ENCODE measurements around the gene OLIG1. TPM values are rescaled to one million over a fixed set of nuclear protein-coding genes. Genes with fewer than 3 reads are reported as not detected.

The OLIG1 gene
- total and polyA plus RNA-seq, 7 experiments from 2014 or later, result 0.34 to 9.3 TPM; not detected in 5

DNA sequence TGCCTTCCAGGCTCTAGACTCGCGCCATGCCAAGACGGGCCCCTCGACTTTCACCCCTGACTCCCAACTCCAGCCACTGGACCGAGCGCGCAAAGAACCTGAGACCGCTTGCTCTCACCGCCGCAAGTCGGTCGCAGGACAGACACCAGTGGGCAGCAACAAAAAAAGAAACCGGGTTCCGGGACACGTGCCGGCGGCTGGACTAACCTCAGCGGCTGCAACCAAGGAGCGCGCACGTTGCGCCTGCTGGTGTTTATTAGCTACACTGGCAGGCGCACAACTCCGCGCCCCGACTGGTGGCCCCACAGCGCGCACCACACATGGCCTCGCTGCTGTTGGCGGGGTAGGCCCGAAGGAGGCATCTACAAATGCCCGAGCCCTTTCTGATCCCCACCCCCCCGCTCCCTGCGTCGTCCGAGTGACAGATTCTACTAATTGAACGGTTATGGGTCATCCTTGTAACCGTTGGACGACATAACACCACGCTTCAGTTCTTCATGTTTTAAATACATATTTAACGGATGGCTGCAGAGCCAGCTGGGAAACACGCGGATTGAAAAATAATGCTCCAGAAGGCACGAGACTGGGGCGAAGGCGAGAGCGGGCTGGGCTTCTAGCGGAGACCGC, 46.3 kb upstream of the OLIG1 start:
- Mint-ChIP-seq H3K27me3 (peaks cover 63 to 82% (median 76%) of the 10 kb centered on the region in 5 donors), H3K4me3 (peak overlapping the region; percentile 42 to 83 (median 62)), H3K36me3 (peaks cover 0 to 7% (median 0%) of the 10 kb centered on the region in 5 donors), H3K27ac (peak overlapping the region in 2 of 9 donors; percentile 12 to 84), H3K4me1 (peaks cover 29 to 76% (median 60%) of the 10 kb centered on the region in 7 donors), H3K9me3 (peaks cover 0 to 5% (median 0%) of the 10 kb centered on the region in 11 donors)
- H3K4me3 ChIP-seq (ENCODE audit: low read length), result no peak overlapping the region
- H3K36me3 ChIP-seq (ENCODE audit: control insufficient read depth in 2 of 3, insufficient read depth in 3 of 3, low read length in 3 of 3), result no peaks in the 10 kb centered on the region
- H3K27me3 ChIP-seq (ENCODE audit: control insufficient read depth in 2 of 2, insufficient read depth in 2 of 2, low read length in 2 of 2), result peaks cover 18 to 43% of the 10 kb centered on the region in 2 donors
- no peak overlapping the region for H3K27ac ChIP-seq (ENCODE audit: low read depth, low read length)
- no peak for DNase-seq
- ChIA-PET POLR2A (no interaction called here), CTCF (no interaction called here)
- H3K4me1 ChIP-seq (ENCODE audit: control insufficient read depth in 2 of 2, insufficient read depth in 2 of 2, low read length in 2 of 2), result peaks cover 17 to 50% of the 10 kb centered on the region in 2 donors
- peak; percentile 23 for ATAC-seq
- H3K9me3 ChIP-seq (ENCODE audit: control insufficient read depth in 2 of 3, low read length in 3 of 3), result no peaks in the 10 kb centered on the region
- intact Hi-C loops (cut with micrococcal nuclease), result loop anchor here (5.0 to 10.0 kb wide), 2 partner anchors 49 to 101 kb away; partner anchors contain the start of gene OLIG1 (in 2 of the 2)

DNA sequence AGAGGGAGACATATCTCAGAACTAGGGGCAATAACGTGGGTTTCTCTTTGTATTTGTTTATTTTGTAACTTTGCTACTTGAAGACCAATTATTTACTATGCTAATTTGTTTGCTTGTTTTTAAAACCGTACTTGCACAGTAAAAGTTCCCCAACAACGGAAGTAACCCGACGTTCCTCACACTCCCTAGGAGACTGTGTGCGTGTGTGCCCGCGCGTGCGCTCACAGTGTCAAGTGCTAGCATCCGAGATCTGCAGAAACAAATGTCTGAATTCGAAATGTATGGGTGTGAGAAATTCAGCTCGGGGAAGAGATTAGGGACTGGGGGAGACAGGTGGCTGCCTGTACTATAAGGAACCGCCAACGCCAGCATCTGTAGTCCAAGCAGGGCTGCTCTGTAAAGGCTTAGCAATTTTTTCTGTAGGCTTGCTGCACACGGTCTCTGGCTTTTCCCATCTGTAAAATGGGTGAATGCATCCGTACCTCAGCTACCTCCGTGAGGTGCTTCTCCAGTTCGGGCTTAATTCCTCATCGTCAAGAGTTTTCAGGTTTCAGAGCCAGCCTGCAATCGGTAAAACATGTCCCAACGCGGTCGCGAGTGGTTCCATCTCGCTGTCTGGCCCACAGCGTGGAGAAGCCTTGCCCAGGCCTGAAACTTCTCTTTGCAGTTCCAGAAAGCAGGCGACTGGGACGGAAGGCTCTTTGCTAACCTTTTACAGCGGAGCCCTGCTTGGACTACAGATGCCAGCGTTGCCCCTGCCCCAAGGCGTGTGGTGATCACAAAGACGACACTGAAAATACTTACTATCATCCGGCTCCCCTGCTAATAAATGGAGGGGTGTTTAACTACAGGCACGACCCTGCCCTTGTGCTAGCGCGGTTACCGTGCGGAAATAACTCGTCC, 45.5 kb upstream of the OLIG1 start:
- H3K9me3 Mint-ChIP-seq, result peaks cover 0 to 5% (median 0%) of the 10 kb centered on the region in 11 donors
- ChIA-PET POLR2A (no interaction called here), CTCF (no interaction called here)
- intact Hi-C loops (cut with micrococcal nuclease), result loop anchor here (5.0 to 10.0 kb wide), 2 partner anchors 48 to 100 kb away; partner anchors contain the start of gene OLIG1 (in 2 of the 2)
- peaks cover 0 to 9% (median 0%) of the 10 kb centered on the region in 5 donors for H3K36me3 Mint-ChIP-seq
- no peak for ATAC-seq
- H3K27me3 ChIP-seq (ENCODE audit: control insufficient read depth in 2 of 2, insufficient read depth in 2 of 2, low read length in 2 of 2), result peaks cover 21 to 47% of the 10 kb centered on the region in 2 donors
- peak overlapping the region; percentile 42 to 83 (median 62) for H3K4me3 Mint-ChIP-seq
- H3K4me1 Mint-ChIP-seq, result peaks cover 29 to 76% (median 60%) of the 10 kb centered on the region in 7 donors
- H3K36me3 ChIP-seq (ENCODE audit: control insufficient read depth in 2 of 3, insufficient read depth in 3 of 3, low read length in 3 of 3), result no peaks in the 10 kb centered on the region
- DNase-seq, result no peak
- peaks cover 16 to 55% of the 10 kb centered on the region in 2 donors for H3K4me1 ChIP-seq (ENCODE audit: control insufficient read depth in 2 of 2, insufficient read depth in 2 of 2, low read length in 2 of 2)
- no peak overlapping the region for H3K4me3 ChIP-seq (ENCODE audit: low read length)
- H3K27me3 Mint-ChIP-seq, result peaks cover 63 to 82% (median 76%) of the 10 kb centered on the region in 5 donors
- H3K9me3 ChIP-seq (ENCODE audit: control insufficient read depth in 2 of 3, low read length in 3 of 3), result no peaks in the 10 kb centered on the region
- peak overlapping the region in 2 of 9 donors; percentile 12 to 84 for H3K27ac Mint-ChIP-seq
- no peak overlapping the region for H3K27ac ChIP-seq (ENCODE audit: low read depth, low read length)

DNA sequence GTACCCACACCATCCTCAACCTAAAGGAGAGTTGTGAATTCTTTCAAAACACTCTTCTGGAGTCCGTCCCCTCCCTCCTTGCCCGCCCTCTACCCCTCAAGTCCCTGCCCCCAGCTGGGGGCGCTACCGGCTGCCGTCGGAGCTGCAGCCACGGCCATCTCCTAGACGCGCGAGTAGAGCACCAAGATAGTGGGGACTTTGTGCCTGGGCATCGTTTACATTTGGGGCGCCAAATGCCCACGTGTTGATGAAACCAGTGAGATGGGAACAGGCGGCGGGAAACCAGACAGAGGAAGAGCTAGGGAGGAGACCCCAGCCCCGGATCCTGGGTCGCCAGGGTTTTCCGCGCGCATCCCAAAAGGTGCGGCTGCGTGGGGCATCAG, 44.8 kb upstream of the OLIG1 start:
- intact Hi-C loops (cut with micrococcal nuclease), result loop anchor here in 1 of 2 donors (10.0 kb wide), 1 partner anchor 100 kb away; no protein-coding TSS in a partner anchor
- no peaks in the 10 kb centered on the region for H3K9me3 ChIP-seq (ENCODE audit: control insufficient read depth in 2 of 3, low read length in 3 of 3)
- H3K4me1 ChIP-seq (ENCODE audit: control insufficient read depth in 2 of 2, insufficient read depth in 2 of 2, low read length in 2 of 2), result peaks cover 15 to 52% of the 10 kb centered on the region in 2 donors
- peaks cover 29 to 76% (median 59%) of the 10 kb centered on the region in 7 donors for H3K4me1 Mint-ChIP-seq
- ChIA-PET POLR2A (no interaction called here), CTCF (no interaction called here)
- H3K4me3 Mint-ChIP-seq, result peak overlapping the region in 7 of 10 donors; percentile 16 to 76 (median 36)
- no peak overlapping the region for H3K27ac ChIP-seq (ENCODE audit: low read depth, low read length)
- H3K27ac Mint-ChIP-seq, result peak overlapping the region in 1 of 9 donors; percentile 66
- no peak overlapping the region for H3K4me3 ChIP-seq (ENCODE audit: low read length)
- peaks cover 0 to 9% (median 0%) of the 10 kb centered on the region in 5 donors for H3K36me3 Mint-ChIP-seq
- no peak for DNase-seq
- peaks cover 66 to 85% (median 80%) of the 10 kb centered on the region in 5 donors for H3K27me3 Mint-ChIP-seq
- H3K27me3 ChIP-seq (ENCODE audit: control insufficient read depth in 2 of 2, insufficient read depth in 2 of 2, low read length in 2 of 2), result peaks cover 24 to 50% of the 10 kb centered on the region in 2 donors
- H3K9me3 Mint-ChIP-seq, result peaks cover 0 to 5% (median 0%) of the 10 kb centered on the region in 11 donors
- no peaks in the 10 kb centered on the region for H3K36me3 ChIP-seq (ENCODE audit: control insufficient read depth in 2 of 3, insufficient read depth in 3 of 3, low read length in 3 of 3)
- no peak for ATAC-seq

DNA sequence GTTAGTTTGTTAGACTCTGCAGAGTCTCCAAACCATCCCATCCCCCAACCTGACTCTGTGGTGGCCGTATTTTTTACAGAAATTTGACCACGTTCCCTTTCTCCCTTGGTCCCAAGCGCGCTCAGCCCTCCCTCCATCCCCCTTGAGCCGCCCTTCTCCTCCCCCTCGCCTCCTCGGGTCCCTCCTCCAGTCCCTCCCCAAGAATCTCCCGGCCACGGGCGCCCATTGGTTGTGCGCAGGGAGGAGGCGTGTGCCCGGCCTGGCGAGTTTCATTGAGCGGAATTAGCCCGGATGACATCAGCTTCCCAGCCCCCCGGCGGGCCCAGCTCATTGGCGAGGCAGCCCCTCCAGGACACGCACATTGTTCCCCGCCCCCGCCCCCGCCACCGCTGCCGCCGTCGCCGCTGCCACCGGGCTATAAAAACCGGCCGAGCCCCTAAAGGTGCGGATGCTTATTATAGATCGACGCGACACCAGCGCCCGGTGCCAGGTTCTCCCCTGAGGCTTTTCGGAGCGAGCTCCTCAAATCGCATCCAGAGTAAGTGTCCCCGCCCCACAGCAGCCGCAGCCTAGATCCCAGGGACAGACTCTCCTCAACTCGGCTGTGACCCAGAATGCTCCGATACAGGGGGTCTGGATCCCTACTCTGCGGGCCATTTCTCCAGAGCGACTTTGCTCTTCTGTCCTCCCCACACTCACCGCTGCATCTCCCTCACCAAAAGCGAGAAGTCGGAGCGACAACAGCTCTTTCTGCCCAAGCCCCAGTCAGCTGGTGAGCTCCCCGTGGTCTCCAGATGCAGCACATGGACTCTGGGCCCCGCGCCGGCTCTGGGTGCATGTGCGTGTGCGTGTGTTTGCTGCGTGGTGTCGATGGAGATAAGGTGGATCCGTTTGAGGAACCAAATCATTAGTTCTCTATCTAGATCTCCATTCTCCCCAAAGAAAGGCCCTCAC, 44.2 kb upstream of the OLIG1 start, which contains the start of gene OLIG2:
Gene OLIG2, plus strand, starts transcription at position 447 of the 954 bp plus-strand sequence. CDS start 928 bp downstream, outside the sequence.
- Mint-ChIP-seq H3K27ac (peak within 1 kb of the TSS in 2 of 9 donors; percentile 28 to 84), H3K27me3 (peaks cover 67 to 85% (median 80%) of the 10 kb centered on the region in 5 donors), H3K4me1 (peaks cover 24 to 70% (median 54%) of the 10 kb centered on the region in 7 donors), H3K36me3 (peaks cover 0 to 6% (median 0%) of the 10 kb centered on the region in 5 donors), H3K9me3 (peaks cover 0 to 5% (median 0%) of the 10 kb centered on the region in 11 donors), H3K4me3 (peak within 1 kb of the TSS; percentile 35 to 76 (median 61))
- peaks cover 24 to 50% of the 10 kb centered on the region in 2 donors for H3K27me3 ChIP-seq (ENCODE audit: control insufficient read depth in 2 of 2, insufficient read depth in 2 of 2, low read length in 2 of 2)
- peaks cover 12 to 48% of the 10 kb centered on the region in 2 donors for H3K4me1 ChIP-seq (ENCODE audit: control insufficient read depth in 2 of 2, insufficient read depth in 2 of 2, low read length in 2 of 2)
- intact Hi-C loops (cut with micrococcal nuclease), result loop anchor here in 1 of 2 donors (10.0 kb wide), 1 partner anchor 99 kb away; no protein-coding TSS in a partner anchor
- DNase-seq (no peak), ATAC-seq (no peak)
- H3K9me3 ChIP-seq (ENCODE audit: control insufficient read depth in 2 of 3, low read length in 3 of 3), result no peaks in the 10 kb centered on the region
- H3K27ac ChIP-seq (ENCODE audit: low read depth, low read length), result no peak within 1 kb of the TSS
- ChIA-PET POLR2A (no interaction called here), CTCF (no interaction called here)
- H3K4me3 ChIP-seq (ENCODE audit: low read length), result no peak within 1 kb of the TSS
- H3K36me3 ChIP-seq (ENCODE audit: control insufficient read depth in 2 of 3, insufficient read depth in 3 of 3, low read length in 3 of 3), result no peaks in the 10 kb centered on the region

DNA sequence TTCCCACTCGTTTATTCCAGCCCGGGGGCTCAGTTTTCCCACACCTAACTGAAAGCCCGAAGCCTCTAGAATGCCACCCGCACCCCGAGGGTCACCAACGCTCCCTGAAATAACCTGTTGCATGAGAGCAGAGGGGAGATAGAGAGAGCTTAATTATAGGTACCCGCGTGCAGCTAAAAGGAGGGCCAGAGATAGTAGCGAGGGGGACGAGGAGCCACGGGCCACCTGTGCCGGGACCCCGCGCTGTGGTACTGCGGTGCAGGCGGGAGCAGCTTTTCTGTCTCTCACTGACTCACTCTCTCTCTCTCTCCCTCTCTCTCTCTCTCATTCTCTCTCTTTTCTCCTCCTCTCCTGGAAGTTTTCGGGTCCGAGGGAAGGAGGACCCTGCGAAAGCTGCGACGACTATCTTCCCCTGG, 43.5 kb upstream of the OLIG1 start:
- Histone ChIP-seq H3K9me3 (ENCODE audit: control insufficient read depth in 2 of 3, low read length in 3 of 3) (no peaks in the 10 kb centered on the region), H3K27ac (ENCODE audit: low read depth, low read length) (no peak overlapping the region), H3K27me3 (ENCODE audit: control insufficient read depth in 2 of 2, insufficient read depth in 2 of 2, low read length in 2 of 2) (peaks cover 24 to 44% of the 10 kb centered on the region in 2 donors), H3K4me3 (ENCODE audit: low read length) (no peak overlapping the region), H3K36me3 (ENCODE audit: control insufficient read depth in 2 of 3, insufficient read depth in 3 of 3, low read length in 3 of 3) (no peaks in the 10 kb centered on the region), H3K4me1 (ENCODE audit: control insufficient read depth in 2 of 2, insufficient read depth in 2 of 2, low read length in 2 of 2) (peaks cover 12 to 48% of the 10 kb centered on the region in 2 donors)
- ChIA-PET POLR2A (no interaction called here), CTCF (no interaction called here)
- Mint-ChIP-seq H3K27me3 (peaks cover 65 to 85% (median 79%) of the 10 kb centered on the region in 5 donors), H3K4me1 (peaks cover 24 to 67% (median 54%) of the 10 kb centered on the region in 7 donors), H3K27ac (peak overlapping the region in 2 of 9 donors; percentile 28 to 84), H3K4me3 (peak overlapping the region in 9 of 10 donors; percentile 43 to 76 (median 63)), H3K9me3 (peaks cover 0 to 5% (median 0%) of the 10 kb centered on the region in 11 donors), H3K36me3 (peaks cover 0 to 6% (median 0%) of the 10 kb centered on the region in 5 donors)
- ATAC-seq, result no peak
- intact Hi-C loops (cut with micrococcal nuclease), result loop anchor here in 1 of 2 donors (10.0 kb wide), 1 partner anchor 98 kb away; no protein-coding TSS in a partner anchor
- DNase-seq, result no peak

Data from naive thymus-derived CD4-positive, alpha-beta T cell (primary cell).